Activated T-cell treated with anti-CD3 and anti-CD28 coated beads, Interleukin-2, amount 50 U/mL, for 4 hours (primary cell): Measurements from ENCODE around the gene TSPAN19. TPM values are rescaled to one million over a fixed set of nuclear protein-coding genes. Genes with fewer than 3 reads are reported as not detected.

Experiments used
- ATAC-seq, 2 donors: fragments of 200-7000 bp; cut with Tn5 transposase; one replicate each; pipeline ENCODE4 v1.10.0; 2021
- DNase-seq: peaks from one replicate; pipeline ENCODE4 v3.0.0-alpha.2; 2020
- H3K27me3 Mint-ChIP-seq: one replicate; pipeline ENCODE4 v1.8.0; 2021; ENCODE audit warnings: low read depth, mixed read lengths
- H3K36me3 Mint-ChIP-seq: one replicate; pipeline ENCODE4 v1.8.0; 2022; ENCODE audit warnings: mixed read lengths; ENCODE audit not compliant: insufficient read depth
- H3K4me1 Mint-ChIP-seq: one replicate; pipeline ENCODE4 v1.8.0; 2021; ENCODE audit warnings: low read depth, mixed read lengths
- H3K4me3 Mint-ChIP-seq: one replicate; pipeline ENCODE4 v1.8.0; 2021; ENCODE audit warnings: mild to moderate bottlenecking, moderate library complexity, mixed read lengths
- H3K9me3 Mint-ChIP-seq: one replicate; pipeline ENCODE4 v1.8.0; 2021; ENCODE audit warnings: mixed read lengths
- total RNA-seq, 3 donors: library from RNA; stranded (reverse); gene quantifications; one replicate each; pipeline ENCODE4 v1.2.1, GENCODE V29; 2021

TSPAN19 gene
- total RNA-seq, 3 donors from 2014 or later: not detected

DNA sequence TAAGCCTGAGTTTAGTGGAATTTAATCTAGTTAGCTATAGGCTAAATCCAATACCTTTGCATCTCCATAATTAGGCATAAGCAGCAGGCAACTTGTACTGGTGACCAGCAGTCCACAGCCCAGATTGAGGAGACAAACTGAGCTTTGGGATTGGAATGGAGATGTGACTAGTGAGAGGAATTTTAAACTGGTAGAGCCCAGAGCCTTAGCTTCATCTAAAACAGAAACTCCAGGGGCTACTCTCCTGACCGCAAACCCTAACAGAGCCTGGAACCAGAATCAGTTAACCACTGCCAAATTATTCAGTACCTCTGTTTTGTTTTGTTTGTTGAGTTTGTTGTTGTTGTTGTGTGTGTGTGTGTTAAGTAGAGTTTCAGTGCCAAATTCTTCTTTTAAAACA, 53.2 kb downstream of the TSPAN19 start:
- DNase-seq (no peak), ATAC-seq (no peak)
- no peak overlapping the region for H3K4me3 Mint-ChIP-seq
- no peaks in the 10 kb centered on the region for H3K4me1 Mint-ChIP-seq
- no peaks in the 10 kb centered on the region for H3K27me3 Mint-ChIP-seq
- H3K9me3 Mint-ChIP-seq: peaks cover 3% of the 10 kb centered on the region
- no peaks in the 10 kb centered on the region for H3K36me3 Mint-ChIP-seq

DNA sequence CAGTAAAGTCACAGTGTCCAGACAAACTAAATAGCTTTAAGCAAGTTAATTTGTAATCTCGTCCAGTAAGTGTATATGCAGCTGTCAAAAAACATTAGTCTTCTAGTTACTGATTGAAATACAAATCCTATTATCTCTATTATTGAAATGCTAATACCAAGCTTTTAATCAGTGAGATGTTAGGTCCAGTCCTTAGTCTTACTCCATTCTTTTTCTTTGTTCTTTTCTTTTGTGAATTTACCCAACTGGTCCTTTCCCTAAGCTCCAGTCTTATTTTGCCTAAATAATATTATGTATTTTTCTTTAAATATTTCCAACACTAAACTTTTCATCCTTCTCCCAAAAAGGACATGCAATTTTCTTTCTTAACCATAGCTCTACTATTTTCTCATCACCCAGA, 57.2 kb downstream of the TSPAN19 start:
- DNase-seq (no peak), ATAC-seq (no peak)
- no peaks in the 10 kb centered on the region for H3K27me3 Mint-ChIP-seq
- H3K4me3 Mint-ChIP-seq: no peak overlapping the region
- H3K4me1 Mint-ChIP-seq: no peaks in the 10 kb centered on the region
- peaks cover 3% of the 10 kb centered on the region for H3K9me3 Mint-ChIP-seq
- no peaks in the 10 kb centered on the region for H3K36me3 Mint-ChIP-seq

DNA sequence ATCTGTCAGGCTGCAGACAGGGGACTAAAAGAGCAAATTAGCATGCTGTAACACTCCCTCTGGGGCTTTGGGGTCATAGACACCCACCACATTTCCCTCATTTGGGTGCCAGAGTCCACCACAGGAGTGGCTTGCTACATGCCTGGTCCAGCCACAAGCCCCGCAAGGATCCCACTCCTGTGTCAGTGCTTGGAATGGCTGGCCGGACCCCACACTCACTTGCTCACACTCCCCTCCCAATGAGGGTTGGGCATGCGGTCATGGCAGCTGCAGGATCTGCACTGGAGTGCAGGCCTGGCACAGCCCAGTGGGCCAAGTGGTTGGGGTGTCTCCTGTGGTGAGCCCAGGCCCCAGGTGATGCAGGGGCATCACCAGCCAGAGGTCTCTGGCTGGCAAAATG, 59.9 kb downstream of the TSPAN19 start:
- no peak for DNase-seq
- Mint-ChIP-seq H3K4me1 (no peaks in the 10 kb centered on the region), H3K9me3 (no peaks in the 10 kb centered on the region), H3K27me3 (no peaks in the 10 kb centered on the region), H3K36me3 (no peaks in the 10 kb centered on the region), H3K4me3 (no peak overlapping the region)
- ATAC-seq: no peak

DNA sequence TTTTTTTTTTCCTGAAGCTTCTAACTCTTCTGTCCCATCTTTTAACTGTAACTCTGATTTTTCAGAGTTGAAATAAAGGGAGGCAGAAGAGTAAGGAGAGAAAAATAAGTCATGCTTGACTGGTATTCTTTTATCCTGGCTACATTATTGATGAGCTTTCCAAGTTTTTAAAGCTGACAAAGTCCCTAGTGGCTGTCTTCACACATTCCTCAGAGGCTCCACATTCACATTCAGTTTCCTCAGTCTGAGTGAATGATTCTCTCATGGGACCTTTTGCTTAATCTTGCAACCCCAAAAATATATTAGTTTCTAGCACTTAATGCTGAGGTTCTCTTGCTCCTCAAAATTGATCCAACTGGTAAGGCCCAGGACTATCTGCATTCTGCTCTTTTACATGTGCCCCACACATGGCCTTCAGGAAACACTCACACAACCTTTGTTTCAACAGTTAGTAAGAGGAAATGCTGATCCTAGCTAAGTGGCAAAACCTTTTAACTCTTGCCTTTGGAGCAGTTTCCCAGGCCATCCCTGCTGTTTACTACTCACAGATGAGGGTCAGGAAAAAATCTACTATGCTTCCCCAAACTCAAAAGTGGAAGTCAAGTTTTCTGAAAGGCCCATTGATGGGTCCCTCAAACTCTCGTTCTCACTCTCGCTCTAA, 61.8 kb downstream of the TSPAN19 start:
- Mint-ChIP-seq H3K4me3 (no peak overlapping the region), H3K36me3 (no peaks in the 10 kb centered on the region), H3K4me1 (no peaks in the 10 kb centered on the region), H3K27me3 (no peaks in the 10 kb centered on the region), H3K9me3 (no peaks in the 10 kb centered on the region)
- no peak for ATAC-seq
- DNase-seq: no peak

DNA sequence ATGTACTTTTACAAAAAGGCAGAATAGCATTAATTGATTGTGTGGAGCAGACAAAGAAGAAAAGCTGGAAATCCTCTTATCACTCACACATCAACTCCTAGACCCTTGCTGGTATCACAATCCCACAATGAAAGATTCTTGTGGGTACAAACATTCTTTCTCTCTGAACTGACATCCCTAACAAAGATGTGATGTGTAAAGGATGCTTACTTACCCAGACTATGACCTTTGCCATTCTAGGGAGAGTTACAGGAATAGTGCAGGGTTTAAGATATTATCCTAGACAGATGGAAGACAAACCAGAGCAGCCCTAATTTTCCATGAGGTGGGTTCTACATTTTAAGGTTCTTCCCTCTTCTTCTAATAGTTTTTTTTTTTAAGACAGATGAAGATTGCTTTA, 63.1 kb downstream of the TSPAN19 start:
- ATAC-seq (no peak), DNase-seq (no peak)
- H3K36me3 Mint-ChIP-seq: no peaks in the 10 kb centered on the region
- no peaks in the 10 kb centered on the region for H3K27me3 Mint-ChIP-seq
- H3K9me3 Mint-ChIP-seq: peaks cover under 1% of the 10 kb centered on the region
- no peak overlapping the region for H3K4me3 Mint-ChIP-seq
- H3K4me1 Mint-ChIP-seq: no peaks in the 10 kb centered on the region

DNA sequence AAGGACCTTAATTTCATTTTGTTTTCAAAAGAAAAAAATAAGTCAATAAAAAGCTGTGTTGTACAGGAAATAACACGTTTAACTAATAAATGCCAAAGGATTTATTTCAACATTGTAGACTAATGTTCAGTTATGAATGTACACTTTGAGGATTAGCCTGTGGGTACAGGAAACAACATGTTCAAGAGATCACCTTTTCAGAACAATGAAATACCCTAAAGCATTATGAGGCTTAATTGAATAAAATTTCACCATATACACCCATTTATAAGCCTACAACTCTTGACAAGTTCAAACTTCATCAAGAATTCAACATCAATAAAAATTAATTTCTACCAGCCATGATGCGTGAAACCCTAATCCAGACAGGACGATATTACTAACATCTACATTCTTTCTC, 66.9 kb downstream of the TSPAN19 start:
- peaks cover 5% of the 10 kb centered on the region for H3K9me3 Mint-ChIP-seq
- H3K36me3 Mint-ChIP-seq: no peaks in the 10 kb centered on the region
- H3K4me3 Mint-ChIP-seq: no peak overlapping the region

More for the DNA sequence above, 66.9 kb downstream of the TSPAN19 start:
- DNase-seq: no peak
- H3K27me3 Mint-ChIP-seq: no peaks in the 10 kb centered on the region
- ATAC-seq: no peak
- H3K4me1 Mint-ChIP-seq: no peaks in the 10 kb centered on the region

Other genes starting within 250 kb of the TSPAN19 start
- gene SLC6A15, start 123.5 kb downstream of the TSPAN19 start, total RNA-seq: under 1 TPM in 1 of 3 donors, not detected in 2; 0.11 TPM
- not detected for gene LRRIQ1, start 74 bp upstream of the TSPAN19 start, total RNA-seq
- not detected for gene ALX1, start 243.9 kb upstream of the TSPAN19 start, total RNA-seq